Mesenchymal stem cell (in vitro differentiated cells and primary cell): ENCODE results near the gene FBXO22.
A peak's percentile ranks its signal among the peaks of the same experiment; 100 is the strongest.

Experiments used
- DNase-seq: peaks from one replicate; pipeline ENCODE4 v3.0.0-alpha.2; 2013
- H2AFZ ChIP-seq: one replicate; pipeline ENCODE4 v1.6.1; 2013; ENCODE audit warnings: low read depth, mild to moderate bottlenecking, control low read depth, inconsistent platforms, low read length, moderate library complexity
- H2AK5ac ChIP-seq: 2 replicates; pipeline ENCODE4 v1.6.1; 2013; ENCODE audit warnings: low read length, moderate library complexity, mild to moderate bottlenecking, inconsistent platforms; ENCODE audit not compliant: severe bottlenecking
- H2BK120ac ChIP-seq: one replicate; pipeline ENCODE4 v1.6.1; 2013; ENCODE audit warnings: low read depth, mild to moderate bottlenecking, inconsistent platforms, low read length, moderate library complexity
- H2BK12ac ChIP-seq, 2 experiments: one replicate each; pipeline ENCODE4 v1.6.1; 2013; ENCODE audit warnings: inconsistent platforms in 2 of 2, low read length in 2 of 2, mild to moderate bottlenecking in 2 of 2, moderate library complexity in 2 of 2, control low read depth in 1 of 2
- H2BK15ac ChIP-seq: one replicate; pipeline ENCODE4 v1.6.1; 2013; ENCODE audit warnings: mild to moderate bottlenecking, low read depth, inconsistent platforms; ENCODE audit not compliant: poor library complexity, severe bottlenecking
- H2BK5ac ChIP-seq: 2 replicates; pipeline ENCODE4 v1.6.1; 2013; ENCODE audit warnings: low read depth, mild to moderate bottlenecking, low read length, control low read depth, inconsistent platforms; ENCODE audit not compliant: poor library complexity, severe bottlenecking
- H3K14ac ChIP-seq, 2 experiments: one replicate each; pipeline ENCODE4 v1.6.1; 2013; ENCODE audit warnings: inconsistent platforms in 2 of 2, low read length in 2 of 2, control low read depth in 1 of 2, mild to moderate bottlenecking in 1 of 2, moderate library complexity in 1 of 2
- H3K18ac ChIP-seq, 2 experiments: one replicate each; pipeline ENCODE4 v1.6.1; 2013; ENCODE audit warnings: inconsistent platforms in 2 of 2, low read length in 2 of 2, control low read depth in 1 of 2, low read depth in 1 of 2, mild to moderate bottlenecking in 1 of 2
- H3K23ac ChIP-seq, 2 experiments: one replicate each; pipeline ENCODE4 v1.6.1; 2013; ENCODE audit warnings: inconsistent platforms in 2 of 2, low read length in 2 of 2, mild to moderate bottlenecking in 2 of 2, moderate library complexity in 2 of 2, control low read depth in 1 of 2
- H3K27ac ChIP-seq: 2 replicates; pipeline ENCODE4 v1.5.1; 2013; ENCODE audit warnings: mild to moderate bottlenecking, moderate library complexity, low read length, control low read depth, inconsistent platforms; ENCODE audit not compliant: poor library complexity, severe bottlenecking
- H3K27me3 ChIP-seq, 2 experiments: 2 replicates each; pipeline versions ENCODE4 v1.6.1 to v1.7.0; 2013; ENCODE audit warnings: low read length in 2 of 2, mild to moderate bottlenecking in 2 of 2, moderate library complexity in 2 of 2, control low read depth in 1 of 2, inconsistent platforms in 1 of 2; ENCODE audit not compliant: control insufficient read depth in 1 of 2, insufficient read depth in 1 of 2
- H3K36me3 ChIP-seq, 2 experiments: 2 replicates each; pipeline versions ENCODE4 v1.6.1 to v1.7.0; 2013; ENCODE audit warnings: low read length in 2 of 2, control low read depth in 1 of 2, inconsistent platforms in 1 of 2, low read depth in 1 of 2, mild to moderate bottlenecking in 1 of 2; ENCODE audit not compliant: insufficient read depth in 2 of 2, control insufficient read depth in 1 of 2
- H3K4ac ChIP-seq, 2 experiments: one replicate each; pipeline ENCODE4 v1.6.1; 2013; ENCODE audit warnings: inconsistent platforms in 2 of 2, low read length in 2 of 2, mild to moderate bottlenecking in 2 of 2, moderate library complexity in 2 of 2, control low read depth in 1 of 2, low read depth in 1 of 2
- H3K4me1 ChIP-seq: 2 replicates; pipeline ENCODE4 v1.6.1; 2013; ENCODE audit warnings: low read depth, low read length, control low read depth; ENCODE audit not compliant: control insufficient read depth, insufficient read depth
- H3K4me2 ChIP-seq: 2 replicates; pipeline ENCODE4 v1.6.1; 2013; ENCODE audit warnings: low read length, mild to moderate bottlenecking, inconsistent platforms; ENCODE audit not compliant: poor library complexity, severe bottlenecking
- H3K4me3 ChIP-seq, 2 experiments: 2 replicates each; pipeline versions ENCODE4 v1.5.1 to v1.7.0; 2013; ENCODE audit warnings: low read length in 2 of 2, mild to moderate bottlenecking in 2 of 2, control low read depth in 1 of 2, low read depth in 1 of 2; ENCODE audit not compliant: insufficient read depth in 1 of 2
- H3K79me1 ChIP-seq: replicated peaks from 2 replicates; pipeline ENCODE4 v1.6.1; 2013; ENCODE audit warnings: mild to moderate bottlenecking, control low read depth, low read length, inconsistent platforms; ENCODE audit not compliant: poor library complexity, severe bottlenecking
- H3K9ac ChIP-seq: 2 replicates; pipeline ENCODE4 v1.7.0; 2013; ENCODE audit warnings: mild to moderate bottlenecking, low read length, moderate library complexity
- H3K9me3 ChIP-seq: 2 replicates; pipeline ENCODE4 v1.7.0; 2013; ENCODE audit warnings: mild to moderate bottlenecking, low read length; ENCODE audit not compliant: control insufficient read depth
- H4K8ac ChIP-seq: one replicate; pipeline ENCODE4 v1.6.1; 2013; ENCODE audit warnings: inconsistent platforms, mild to moderate bottlenecking, low read length, moderate library complexity
- H4K91ac ChIP-seq: one replicate; pipeline ENCODE4 v1.6.1; 2013; ENCODE audit warnings: mild to moderate bottlenecking, low read length, inconsistent platforms
- WGBS: methylation state at CpG from one replicate; pipeline ENCODE4 v1.1.7; 2013; ENCODE audit warnings: mixed read lengths; 5-methylcytosine and 5-hydroxymethylcytosine counted together

The FBXO22 gene

DNA sequence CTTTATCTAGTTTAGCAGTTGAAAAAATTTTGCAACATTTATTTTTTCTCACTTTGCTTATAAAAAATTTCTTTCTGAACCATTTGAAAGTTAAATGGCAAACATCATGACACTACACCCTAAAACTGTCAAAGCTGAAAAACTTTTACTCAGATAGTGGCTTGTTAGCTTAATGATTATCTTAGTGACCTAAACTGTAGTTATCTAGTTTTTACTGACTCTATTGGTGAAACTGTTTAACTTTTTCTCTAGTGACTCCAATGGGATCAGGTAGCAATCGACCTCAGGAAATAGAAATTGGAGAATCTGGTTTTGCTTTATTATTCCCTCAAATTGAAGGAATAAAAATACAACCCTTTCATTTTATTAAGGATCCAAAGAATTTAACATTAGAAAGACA, 13.3 kb downstream of the FBXO22 start:
- Histone ChIP-seq H3K18ac (no peak overlapping the region), H2BK15ac (no peak overlapping the region), H2AK5ac (no peak overlapping the region), H3K4me1 (no peaks in the 10 kb centered on the region), H3K79me1 (peaks cover 17% of the 10 kb centered on the region), H2AFZ (no peak overlapping the region), H4K91ac (no peak overlapping the region), H2BK5ac (no peak overlapping the region), H4K8ac (no peak overlapping the region), H3K9ac (no peak overlapping the region), H3K14ac (no peak overlapping the region), H3K4ac (no peak overlapping the region), H3K27ac (no peak overlapping the region), H2BK12ac (no peak overlapping the region), H3K36me3 (peaks cover 9 to 74% of the 10 kb centered on the region in 2 experiments), H3K9me3 (no peaks in the 10 kb centered on the region), H3K27me3 (no peaks in the 10 kb centered on the region), H3K4me3 (no peak overlapping the region), H2BK120ac (no peak overlapping the region), H3K23ac (no peak overlapping the region), H3K4me2 (no peak overlapping the region)
- no peak for DNase-seq
- no CpG with 5 or more reads among the region's 1 CpG for WGBS

DNA sequence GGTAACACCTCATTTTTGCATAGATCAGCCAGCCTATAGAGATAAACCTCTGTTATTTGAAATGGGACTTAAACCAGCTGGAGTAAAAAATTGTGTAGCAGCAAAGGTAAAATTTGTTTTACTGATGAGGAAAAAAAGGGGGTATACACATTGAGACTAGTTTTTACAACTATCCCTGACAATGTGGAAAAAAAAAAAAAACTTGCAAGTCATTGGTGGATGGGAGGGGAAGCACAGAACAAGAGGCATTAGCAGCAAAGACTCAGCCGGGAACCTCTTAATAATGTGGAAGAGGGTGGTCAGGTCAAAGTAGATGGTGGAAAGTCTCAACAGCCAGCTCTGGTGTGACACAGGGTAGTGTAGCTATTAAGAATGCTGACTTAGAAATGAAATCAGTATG, 14.5 kb downstream of the FBXO22 start:
- H3K23ac ChIP-seq: no peak overlapping the region
- no peak overlapping the region for H4K91ac ChIP-seq
- H3K4me3 ChIP-seq: no peak overlapping the region
- no peak overlapping the region for H3K9ac ChIP-seq
- no peak overlapping the region for H3K14ac ChIP-seq
- H2AFZ ChIP-seq: no peak overlapping the region
- H2BK12ac ChIP-seq: no peak overlapping the region
- 91% methylated on average over 1 of the region's 1 CpG for WGBS
- no peaks in the 10 kb centered on the region for H3K9me3 ChIP-seq
- H3K4me2 ChIP-seq: no peak overlapping the region
- peaks cover 9 to 70% of the 10 kb centered on the region in 2 experiments for H3K36me3 ChIP-seq
- no peak overlapping the region for H2BK120ac ChIP-seq
- H2AK5ac ChIP-seq: no peak overlapping the region
- no peaks in the 10 kb centered on the region for H3K27me3 ChIP-seq
- H3K18ac ChIP-seq: no peak overlapping the region
- H3K79me1 ChIP-seq: peaks cover 27% of the 10 kb centered on the region
- no peak overlapping the region for H2BK5ac ChIP-seq
- no peak for DNase-seq
- H3K27ac ChIP-seq: no peak overlapping the region
- H2BK15ac ChIP-seq: no peak overlapping the region
- no peak overlapping the region for H4K8ac ChIP-seq
- H3K4ac ChIP-seq: no peak overlapping the region
- H3K4me1 ChIP-seq: peaks cover 5% of the 10 kb centered on the region

DNA sequence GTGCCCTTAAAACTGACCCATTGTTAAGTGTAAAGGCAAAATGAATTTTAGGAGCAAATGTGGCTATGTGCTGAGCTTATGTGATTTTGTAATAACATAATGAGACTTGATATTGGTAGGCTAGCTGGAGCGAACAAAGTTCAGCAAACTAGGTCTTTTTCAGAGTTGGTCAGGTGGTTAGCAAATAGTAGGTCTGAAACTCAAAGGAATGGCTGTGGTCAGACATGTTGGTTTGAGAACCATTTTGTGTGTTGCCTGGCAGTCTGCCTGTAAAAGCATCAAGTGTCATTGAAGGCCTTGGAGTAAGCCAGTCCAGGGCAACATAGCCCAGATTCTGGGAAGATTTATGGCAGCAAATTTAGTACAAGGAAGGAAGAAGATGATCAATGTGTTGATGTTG, 16.4 kb downstream of the FBXO22 start:
- Histone ChIP-seq H3K9me3 (no peaks in the 10 kb centered on the region), H3K9ac (no peak overlapping the region), H3K4me2 (no peak overlapping the region), H4K8ac (no peak overlapping the region), H3K4me3 (no peak overlapping the region), H3K4me1 (peaks cover 9% of the 10 kb centered on the region), H2AFZ (no peak overlapping the region), H3K4ac (no peak overlapping the region), H2BK12ac (no peak overlapping the region), H3K36me3 (peaks cover 9 to 65% of the 10 kb centered on the region in 2 experiments), H2AK5ac (no peak overlapping the region), H3K14ac (no peak overlapping the region), H3K79me1 (peaks cover 37% of the 10 kb centered on the region), H4K91ac (no peak overlapping the region), H3K18ac (no peak overlapping the region), H3K27me3 (no peaks in the 10 kb centered on the region), H2BK15ac (no peak overlapping the region), H3K23ac (peak overlapping the region in 1 of 2 experiments; percentile 5), H2BK120ac (no peak overlapping the region), H3K27ac (no peak overlapping the region), H2BK5ac (no peak overlapping the region)
- WGBS: 95% methylated on average over 1 of the region's 1 CpG
- no peak for DNase-seq

DNA sequence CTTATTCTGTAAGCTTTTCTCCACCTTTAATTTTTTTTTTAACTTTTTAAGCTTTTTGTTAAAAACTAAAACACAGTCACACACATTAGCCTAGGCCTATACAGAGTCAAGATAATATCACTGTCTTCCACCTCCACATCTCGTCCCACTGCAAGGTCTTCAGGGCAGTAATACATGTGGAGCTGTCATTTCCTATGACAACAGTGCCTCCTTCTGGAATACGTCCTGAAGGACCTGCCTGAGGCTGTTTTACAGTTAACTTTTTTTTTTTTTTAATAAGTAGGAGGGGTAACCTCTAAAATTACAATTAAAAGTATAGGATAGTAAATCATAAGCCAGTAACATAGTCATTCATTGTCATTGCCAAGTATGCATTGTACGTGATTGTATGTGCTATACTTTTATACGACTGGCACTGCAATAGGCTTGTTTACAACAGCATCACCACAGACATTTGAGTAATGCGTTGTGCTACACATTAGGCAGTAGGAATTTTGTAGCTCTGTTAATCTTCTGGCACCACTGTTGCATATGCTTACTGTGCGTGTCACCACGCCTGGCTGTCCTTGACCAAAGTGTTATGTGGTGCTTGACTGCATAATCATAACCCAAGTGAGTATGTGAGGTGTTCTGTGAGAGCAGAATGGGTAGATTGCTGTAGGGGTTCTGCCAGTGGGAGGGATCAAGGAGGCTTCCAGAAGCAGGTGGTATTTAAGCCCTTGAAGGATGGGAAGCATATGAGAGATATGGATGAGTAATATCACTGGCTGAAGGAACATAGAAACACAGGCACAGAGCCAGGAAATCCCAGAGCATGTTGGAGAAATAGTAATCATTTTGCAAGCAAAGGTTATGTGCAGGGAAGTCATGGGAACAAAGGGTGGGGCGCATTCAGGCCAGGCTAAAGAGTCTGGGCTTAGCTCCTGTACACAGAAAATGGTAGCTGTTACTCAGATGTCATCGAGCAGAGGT, 18.3 kb downstream of the FBXO22 start:
- peaks cover 43% of the 10 kb centered on the region for H3K79me1 ChIP-seq
- H2BK15ac ChIP-seq: no peak overlapping the region
- no peak overlapping the region for H2AK5ac ChIP-seq
- H3K27ac ChIP-seq: no peak overlapping the region
- peak overlapping the region; percentile 12 for H3K9ac ChIP-seq
- H3K27me3 ChIP-seq: no peaks in the 10 kb centered on the region
- DNase-seq: peak; percentile 91
- peak overlapping the region in 1 of 2 experiments; percentile 64 for H3K18ac ChIP-seq
- no peaks in the 10 kb centered on the region for H3K9me3 ChIP-seq
- no peak overlapping the region for H3K4me2 ChIP-seq
- H2BK5ac ChIP-seq: no peak overlapping the region
- H3K4me3 ChIP-seq: no peak overlapping the region
- no peak overlapping the region for H4K8ac ChIP-seq
- H2BK120ac ChIP-seq: no peak overlapping the region
- H3K4me1 ChIP-seq: peaks cover 9% of the 10 kb centered on the region
- H3K23ac ChIP-seq: peak overlapping the region in 1 of 2 experiments; percentile 31
- peaks cover 6 to 62% of the 10 kb centered on the region in 2 experiments for H3K36me3 ChIP-seq
- H3K14ac ChIP-seq: no peak overlapping the region
- H3K4ac ChIP-seq: peak overlapping the region in 1 of 2 experiments; percentile 42
- WGBS: 60% methylated on average over 9 of the region's 9 CpGs
- no peak overlapping the region for H4K91ac ChIP-seq
- H2BK12ac ChIP-seq: peak overlapping the region in 1 of 2 experiments; percentile 19
- H2AFZ ChIP-seq: no peak overlapping the region
